ENCODE data around the gene PROZ.

- TF ChIP-seq CTCF (IDR thresholded peaks at IDR 0.05): no peak
- TF ChIP-seq POLR2A (IDR thresholded peaks at IDR 0.05): no peak
- no peak for TF ChIP-seq POLR2AphosphoS5 (IDR thresholded peaks at IDR 0.05)
- TF ChIP-seq EP300 (IDR thresholded peaks at IDR 0.05): no peak
Measured at GRCh38 chr13:113179374-113180230, 21.2 kb downstream of the PROZ start.

All from sigmoid colon (tissue), 4 donors.